HEK293T (cell line): ENCODE results near the gene RSL1D1.

Experiments
- CTCF ChIA-PET: fragments of 350-600 bp; formaldehyde crosslinking; extraction: SDS; loops from one replicate; lab custom pipeline; 2021; ENCODE audit warnings: antibody characterized with exemption, inconsistent platforms; lab: Yijun Ruan, JAX
- POLR2A ChIA-PET: fragments of 350-600 bp; formaldehyde crosslinking; extraction: SDS; loops from one replicate; lab custom pipeline; 2020; ENCODE audit warnings: antibody characterized with exemption, inconsistent platforms; lab: Yijun Ruan, JAX
- DNase-seq: peaks from one replicate; pipeline ENCODE4 v3.0.0; 2012; ENCODE audit warnings: mixed read lengths; ENCODE audit errors: extremely low spot score
- ARNT ChIP-seq: fragments of 450-650 bp; IDR thresholded peaks from 2 replicates; pipeline ENCODE4 v1.6.1; 2017; ENCODE audit warnings: mild to moderate bottlenecking
- BHLHE40 ChIP-seq: fragments of 450-650 bp; IDR thresholded peaks from 2 replicates; pipeline ENCODE4 v1.6.1; 2016; ENCODE audit warnings: mild to moderate bottlenecking, moderate library complexity, borderline replicate concordance
- CTBP1 ChIP-seq: fragments of 450-650 bp; IDR thresholded peaks from 2 replicates; pipeline ENCODE4 v1.6.1; 2016; ENCODE audit warnings: borderline replicate concordance
- ELF4 ChIP-seq: fragments of 450-650 bp; IDR thresholded peaks from 2 replicates; pipeline ENCODE4 v1.6.1; 2017; ENCODE audit warnings: antibody characterized with exemption
- FOXA1 ChIP-seq: fragments of 450-650 bp; IDR thresholded peaks from 2 replicates; pipeline ENCODE4 v1.6.1; 2016; ENCODE audit warnings: mild to moderate bottlenecking
- FOXK2 ChIP-seq: fragments of 450-650 bp; IDR thresholded peaks from 2 replicates; pipeline ENCODE4 v1.6.1; 2016; ENCODE audit warnings: mild to moderate bottlenecking
- FOXM1 ChIP-seq: fragments of 450-650 bp; IDR thresholded peaks from 2 replicates; pipeline ENCODE4 v1.6.1; 2017; ENCODE audit warnings: mild to moderate bottlenecking, borderline replicate concordance
- HDGF ChIP-seq: fragments of 450-650 bp; IDR thresholded peaks from 2 replicates; pipeline ENCODE4 v1.6.1; 2017; ENCODE audit warnings: antibody characterized with exemption, borderline replicate concordance
- L3MBTL2 ChIP-seq: fragments of 450-650 bp; conservative IDR thresholded peaks from 2 replicates; pipeline ENCODE4 v1.6.1; 2016; ENCODE audit warnings: mild to moderate bottlenecking
- LEF1 ChIP-seq: fragments of 450-650 bp; IDR thresholded peaks from 2 replicates; pipeline ENCODE4 v1.6.1; 2017; ENCODE audit warnings: mild to moderate bottlenecking, borderline replicate concordance
- NFRKB ChIP-seq: fragments of 450-650 bp; IDR thresholded peaks from 2 replicates; pipeline ENCODE4 v1.6.1; 2016; ENCODE audit warnings: mild to moderate bottlenecking, moderate library complexity
- SP1 ChIP-seq: fragments of 450-650 bp; IDR thresholded peaks from 2 replicates; pipeline ENCODE4 v1.6.1; 2017
- SUZ12 ChIP-seq: fragments of 450-650 bp; IDR thresholded peaks from 2 replicates; pipeline ENCODE4 v1.6.1; 2016; ENCODE audit warnings: mild to moderate bottlenecking
- TARDBP ChIP-seq: fragments of 450-650 bp; IDR thresholded peaks from 2 replicates; pipeline ENCODE4 v1.6.1; 2016
- ZNF384 ChIP-seq: fragments of 450-650 bp; IDR thresholded peaks from 2 replicates; pipeline ENCODE4 v1.6.1; 2016
- TF ChIP-seq, protein P1 (sequence below): fragments of 450-650 bp; IDR thresholded peaks from 2 replicates; pipeline ENCODE4 v1.6.1; 2016

Gene RSL1D1

DNA sequence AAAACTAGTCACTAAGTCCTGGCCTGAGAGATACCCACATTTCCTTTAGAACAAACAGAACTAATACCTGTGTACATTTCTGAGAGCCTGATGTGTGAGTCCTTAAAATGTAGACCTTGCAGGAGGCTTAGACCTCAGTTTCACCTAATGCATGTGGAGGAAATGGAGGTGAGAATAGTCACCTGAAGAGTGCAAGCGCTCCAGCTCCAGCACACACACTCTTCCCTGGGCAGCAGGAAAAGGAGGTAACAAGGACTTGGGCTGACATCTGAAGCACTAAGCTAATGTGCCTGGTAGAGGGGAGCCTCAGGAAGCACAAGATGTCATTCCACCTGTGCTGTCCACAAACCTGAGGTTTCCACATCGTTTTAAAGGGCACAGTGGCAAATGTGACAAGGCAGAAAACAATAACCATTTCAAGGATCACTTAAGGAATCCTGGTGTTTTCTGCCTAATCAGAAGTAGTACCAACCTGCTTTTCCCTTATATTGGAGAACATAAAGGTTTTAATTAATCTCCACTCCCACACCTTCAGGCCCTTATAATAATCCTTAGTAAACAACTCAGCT, 17.2 kb upstream of the RSL1D1 start:
- POLR2A ChIA-PET, result interaction anchor here (1.5 kb wide), 1 partner anchor 16 kb away, joined by 3 read pairs; no protein-coding TSS in a partner anchor
- CTCF ChIA-PET, result interaction anchor here (1.5 kb wide), 1 partner anchor 199 kb away, joined by 4 read pairs; no protein-coding TSS in a partner anchor
- TF ChIP-seq BHLHE40 (no peak), ZNF384 (no peak), FOXM1 (no peak), L3MBTL2 (no peak), NFRKB (no peak), HDGF (no peak), CTBP1 (no peak)
- DNase-seq, result no peak

DNA sequence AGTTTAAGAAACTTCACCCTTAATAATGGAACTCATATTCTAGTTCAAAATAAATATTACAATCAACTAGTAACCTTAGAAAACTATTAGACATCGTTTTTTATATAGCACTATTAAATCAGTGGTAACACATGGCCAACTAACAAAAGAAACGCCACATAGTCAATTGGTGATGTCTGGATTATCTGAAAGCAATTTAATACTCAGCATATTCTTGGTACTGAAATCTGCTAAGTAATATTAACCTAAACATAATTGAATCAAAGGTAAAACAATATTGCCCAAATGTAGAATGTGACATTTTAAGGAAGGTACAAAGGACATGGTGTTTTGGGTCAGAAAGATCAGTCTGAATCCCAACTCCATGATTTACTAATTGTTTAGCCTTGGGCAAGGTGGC, 11.1 kb upstream of the RSL1D1 start:
- POLR2A ChIA-PET, result no interaction called here
- CTCF ChIA-PET, result no interaction called here
- no peak for DNase-seq
- TF ChIP-seq ELF4 (no peak), LEF1 (no peak), HDGF (no peak), ZNF384 (no peak), FOXM1 (no peak), NFRKB (no peak), BHLHE40 (no peak), SP1 (no peak), CTBP1 (no peak), L3MBTL2 (no peak), SUZ12 (no peak), FOXK2 (no peak), TARDBP (no peak), FOXA1 (no peak), ARNT (no peak)
- TF ChIP-seq, protein P1, sequence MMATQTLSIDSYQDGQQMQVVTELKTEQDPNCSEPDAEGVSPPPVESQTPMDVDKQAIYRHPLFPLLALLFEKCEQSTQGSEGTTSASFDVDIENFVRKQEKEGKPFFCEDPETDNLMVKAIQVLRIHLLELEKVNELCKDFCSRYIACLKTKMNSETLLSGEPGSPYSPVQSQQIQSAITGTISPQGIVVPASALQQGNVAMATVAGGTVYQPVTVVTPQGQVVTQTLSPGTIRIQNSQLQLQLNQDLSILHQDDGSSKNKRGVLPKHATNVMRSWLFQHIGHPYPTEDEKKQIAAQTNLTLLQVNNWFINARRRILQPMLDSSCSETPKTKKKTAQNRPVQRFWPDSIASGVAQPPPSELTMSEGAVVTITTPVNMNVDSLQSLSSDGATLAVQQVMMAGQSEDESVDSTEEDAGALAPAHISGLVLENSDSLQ, result no peak

DNA sequence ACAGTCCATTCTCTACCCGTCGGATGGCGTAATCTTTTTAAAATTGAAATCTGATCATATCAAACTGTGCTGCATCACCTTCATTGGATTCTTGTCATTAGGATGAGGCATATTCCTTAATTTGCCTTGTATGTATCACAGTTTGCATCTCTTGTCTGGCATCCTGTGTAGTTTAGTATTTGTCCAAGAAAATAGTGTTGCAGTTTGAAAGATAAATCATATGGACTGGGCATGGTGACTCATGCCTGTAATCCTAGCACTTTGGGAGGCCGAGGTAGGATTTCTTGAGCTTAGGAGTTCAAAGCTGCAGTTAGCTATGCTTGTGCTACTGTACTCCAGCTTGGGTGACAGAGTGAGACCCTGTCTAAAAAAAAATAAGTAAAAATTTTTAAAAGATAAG, 5.8 kb upstream of the RSL1D1 start:
- no peak for DNase-seq
- POLR2A ChIA-PET, result no interaction called here

DNA sequence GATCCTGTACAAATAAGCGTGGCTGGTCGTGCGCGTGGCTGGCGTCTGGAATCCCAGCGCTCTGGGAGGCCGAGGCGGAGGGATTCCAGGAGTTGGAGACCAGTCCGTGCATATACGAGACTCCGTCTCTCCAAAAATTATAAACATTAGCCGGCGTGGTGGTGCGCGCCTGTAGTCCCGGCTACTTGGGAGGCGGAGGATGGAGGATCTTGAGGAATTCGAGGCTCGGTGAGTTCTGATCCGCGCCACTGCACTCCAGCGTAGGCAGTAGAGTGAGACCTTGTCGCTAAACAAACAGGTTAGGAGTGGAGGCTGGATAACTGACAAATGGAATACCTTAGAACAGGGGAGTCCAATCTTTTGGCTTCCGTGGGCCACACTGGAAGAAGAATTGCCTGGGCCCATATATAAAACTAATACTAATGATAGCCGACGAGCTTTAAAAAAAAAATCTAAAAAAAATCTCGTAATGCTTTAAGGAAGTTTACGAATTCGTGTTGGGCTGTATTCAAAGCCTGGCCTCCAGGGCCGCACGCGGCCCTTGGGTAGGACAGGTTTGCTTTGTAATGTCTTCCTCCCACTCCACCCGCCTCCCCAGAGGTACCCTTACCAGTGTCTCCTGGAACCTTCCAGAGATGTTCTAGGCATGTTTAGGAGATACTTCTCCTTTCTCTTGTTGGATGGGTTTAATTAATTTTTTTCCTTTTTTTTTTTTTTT, 909 bp upstream of the RSL1D1 start:
- ChIA-PET CTCF (no interaction called here), POLR2A (interaction anchor here (0.7 to 1.9 kb wide), 6 partner anchors 9 to 54 kb away, joined by 3 to 10 read pairs (median 4); no protein-coding TSS in a partner anchor)
- DNase-seq, result no peak
- peak; percentile 62; the same call in 1 of the 2 replicates for TF ChIP-seq L3MBTL2
- TF ChIP-seq, protein P1, result no peak

More for the DNA sequence above, 5.8 kb upstream of the RSL1D1 start:
- CTCF ChIA-PET, result interaction anchor here (0.5 kb wide), 1 partner anchor 123 kb away, joined by 3 read pairs; no protein-coding TSS in a partner anchor
- TF ChIP-seq FOXM1, result no peak
- TF ChIP-seq FOXA1, result no peak
- TF ChIP-seq SP1, result no peak
- TF ChIP-seq ELF4, result no peak
- TF ChIP-seq, protein P1, result peak; percentile 82

DNA sequence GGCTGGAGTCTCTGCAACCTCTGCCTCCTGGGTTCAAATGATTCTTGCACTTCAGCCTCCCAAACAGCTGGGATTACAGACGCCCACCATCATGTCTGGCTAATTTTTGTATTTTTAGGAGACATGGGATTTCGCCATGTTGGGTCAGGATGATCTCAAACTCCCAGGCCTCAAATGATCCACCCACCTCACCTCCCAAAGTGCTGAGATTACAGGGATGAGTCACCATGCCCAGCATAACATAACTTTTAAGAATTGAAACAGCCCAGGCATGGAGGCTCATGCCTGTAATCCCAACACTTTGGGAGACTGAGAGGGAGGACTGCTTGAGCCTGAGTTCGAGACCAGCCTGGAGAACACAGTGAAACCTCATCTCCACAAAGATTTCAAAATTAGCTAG, 2.5 kb downstream of the RSL1D1 start:
- no peak for TF ChIP-seq ELF4
- TF ChIP-seq CTBP1, result no peak
- CTCF ChIA-PET, result no interaction called here
- POLR2A ChIA-PET, result interaction anchor here (1.4 kb wide), 1 partner anchor 9 kb away, joined by 3 read pairs; no protein-coding TSS in a partner anchor
- no peak for DNase-seq

DNA sequence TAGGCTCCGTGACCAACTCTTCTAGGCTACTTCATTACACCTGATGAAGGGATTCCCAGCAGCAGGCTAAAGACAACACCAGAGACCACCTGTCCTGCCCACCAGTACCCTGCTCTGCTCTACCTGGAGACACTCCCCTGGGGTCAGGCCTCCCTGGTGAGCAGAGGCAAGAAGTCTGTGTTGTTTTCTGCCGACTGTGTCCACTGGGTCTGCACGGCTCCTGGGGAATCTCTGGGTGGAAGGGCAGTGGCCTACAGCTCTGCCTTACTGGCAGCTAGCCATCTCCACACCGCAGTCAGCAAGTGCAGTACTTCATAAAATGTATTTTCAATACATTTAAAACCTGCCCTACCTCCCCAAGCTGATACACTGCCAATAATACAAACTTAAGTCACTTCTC, 6.8 kb downstream of the RSL1D1 start:
- CTCF ChIA-PET, result no interaction called here
- TF ChIP-seq SP1, result no peak
- no peak for TF ChIP-seq L3MBTL2
- TF ChIP-seq, protein P1, result no peak
- TF ChIP-seq FOXM1, result no peak

More for the DNA sequence above, 6.8 kb downstream of the RSL1D1 start:
- POLR2A ChIA-PET, result no interaction called here
- no peak for DNase-seq
